ENCODE data around the gene CD79B.

DNA sequence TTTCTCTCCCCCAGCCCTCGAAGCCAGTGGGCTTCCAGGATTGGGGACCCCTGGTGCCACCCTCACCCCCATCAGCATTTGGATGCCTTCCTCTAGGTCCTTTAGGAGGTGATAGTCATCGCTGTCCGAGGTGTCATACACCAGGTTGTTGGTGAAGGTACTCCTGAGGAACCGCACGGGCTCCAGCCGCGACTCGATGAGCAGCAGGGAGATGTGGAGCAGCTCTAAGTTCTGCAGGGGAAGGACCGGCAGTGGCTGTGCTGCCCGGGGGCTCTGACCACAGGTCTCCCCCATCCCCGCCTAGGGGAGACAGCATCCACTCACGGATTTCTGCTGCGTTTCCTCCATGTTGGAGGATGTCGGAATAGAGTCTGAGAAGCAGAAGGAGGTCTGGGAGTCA, 22.0 kb downstream of the CD79B start:
- TF ChIP-seq ZNF565 (CRISPR knock-in tag; conservative IDR thresholded peaks at IDR 0.05; ENCODE audit: low read depth): no peak
- TF ChIP-seq ZNF8 (CRISPR knock-in tag; IDR thresholded peaks at IDR 0.05): no peak
- TF ChIP-seq TOX (CRISPR knock-in tag; IDR thresholded peaks at IDR 0.05; ENCODE audit: borderline replicate concordance): no peak
